ENCODE measurements around the gene SURF1. TPM values are rescaled to one million over a fixed set of nuclear protein-coding genes. Genes with fewer than 3 reads are reported as not detected.

The SURF1 gene
- total RNA-seq, 1 donor from 2014 or later: 31.3 TPM

DNA sequence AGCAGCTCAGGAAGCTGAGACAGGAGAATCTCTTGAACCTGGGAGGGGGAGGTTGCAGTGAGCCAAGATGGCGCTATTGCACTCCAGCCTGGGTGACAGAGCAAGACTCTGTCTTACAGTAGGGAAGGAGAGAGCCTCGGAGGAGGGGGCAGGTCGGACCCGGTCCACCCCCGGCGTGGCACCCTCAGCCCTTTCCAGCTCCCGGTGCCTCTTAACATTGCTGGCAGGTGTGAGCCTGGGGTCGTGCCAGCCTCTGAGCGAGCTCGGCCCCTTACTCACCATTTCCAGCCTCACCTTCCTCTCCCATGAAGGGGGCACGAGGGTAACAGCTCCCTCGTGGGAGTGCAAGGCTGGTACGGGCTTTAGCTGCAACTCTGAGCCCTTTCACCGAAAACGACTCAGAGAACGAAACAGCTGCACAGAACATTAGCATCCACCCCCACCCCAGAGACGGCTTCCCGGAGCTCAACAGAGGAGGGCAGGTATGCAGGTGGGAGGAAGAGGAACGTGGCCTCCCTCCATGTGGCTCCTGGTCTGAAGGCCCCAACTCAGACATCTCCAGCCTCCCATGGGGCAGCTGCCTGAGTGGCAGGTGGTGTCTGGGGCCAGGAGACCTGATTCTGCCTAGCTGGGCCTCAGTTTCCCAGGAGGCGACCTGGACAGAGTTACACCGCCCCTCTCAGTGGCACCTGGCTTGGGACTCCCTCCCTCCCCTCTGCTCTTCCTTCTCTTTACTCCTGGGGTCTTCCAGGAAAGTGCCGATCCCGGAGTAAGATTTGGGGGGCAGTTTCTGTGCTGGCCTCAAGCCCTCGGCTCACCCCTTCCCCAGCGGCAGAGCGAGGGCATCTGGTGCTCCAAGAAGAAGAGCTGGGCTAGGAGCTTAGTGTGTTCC, 52.8 kb downstream of the SURF1 start:
- H3K4me3 Mint-ChIP-seq (ENCODE audit: unreplicated experiment): no peak overlapping the region

More for the DNA sequence above, 52.8 kb downstream of the SURF1 start:
- H3K9me3 Mint-ChIP-seq (ENCODE audit: low read depth): no peaks in the 10 kb centered on the region
- no peaks in the 10 kb centered on the region for H3K36me3 Mint-ChIP-seq (ENCODE audit: low read depth)
- DNase-seq (ENCODE audit: low spot score): no peak
- H3K4me1 Mint-ChIP-seq (ENCODE audit: low read depth): peaks cover 9% of the 10 kb centered on the region
- peaks cover 15% of the 10 kb centered on the region for H3K27me3 Mint-ChIP-seq (ENCODE audit: low read depth)
- no peak overlapping the region for H3K27ac Mint-ChIP-seq (ENCODE audit: unreplicated experiment)
- TF ChIP-seq, protein P1, sequence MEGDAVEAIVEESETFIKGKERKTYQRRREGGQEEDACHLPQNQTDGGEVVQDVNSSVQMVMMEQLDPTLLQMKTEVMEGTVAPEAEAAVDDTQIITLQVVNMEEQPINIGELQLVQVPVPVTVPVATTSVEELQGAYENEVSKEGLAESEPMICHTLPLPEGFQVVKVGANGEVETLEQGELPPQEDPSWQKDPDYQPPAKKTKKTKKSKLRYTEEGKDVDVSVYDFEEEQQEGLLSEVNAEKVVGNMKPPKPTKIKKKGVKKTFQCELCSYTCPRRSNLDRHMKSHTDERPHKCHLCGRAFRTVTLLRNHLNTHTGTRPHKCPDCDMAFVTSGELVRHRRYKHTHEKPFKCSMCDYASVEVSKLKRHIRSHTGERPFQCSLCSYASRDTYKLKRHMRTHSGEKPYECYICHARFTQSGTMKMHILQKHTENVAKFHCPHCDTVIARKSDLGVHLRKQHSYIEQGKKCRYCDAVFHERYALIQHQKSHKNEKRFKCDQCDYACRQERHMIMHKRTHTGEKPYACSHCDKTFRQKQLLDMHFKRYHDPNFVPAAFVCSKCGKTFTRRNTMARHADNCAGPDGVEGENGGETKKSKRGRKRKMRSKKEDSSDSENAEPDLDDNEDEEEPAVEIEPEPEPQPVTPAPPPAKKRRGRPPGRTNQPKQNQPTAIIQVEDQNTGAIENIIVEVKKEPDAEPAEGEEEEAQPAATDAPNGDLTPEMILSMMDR (IDR thresholded peaks at IDR 0.05): no peak

Other genes with a start within 250 kb of the SURF1 start
- 16.1 to 19.0 TPM (median 17.5 TPM) in 3 replicates for gene RALGDS, start 235.2 kb downstream of the SURF1 start, total RNA-seq
- gene GBGT1, start 192.6 kb downstream of the SURF1 start, total RNA-seq: 2.1 to 8.1 TPM (median 5.8 TPM) in 3 replicates
- not detected in 3 replicates for gene OBP2B, start 147.2 kb downstream of the SURF1 start, total RNA-seq
- gene ABO, start 81.3 kb downstream of the SURF1 start, total RNA-seq: 0.17 TPM in 1 of 3 replicates, not detected in the others
- 14.6 to 16.0 TPM (median 15.1 TPM) in 3 replicates for gene SURF6, start 20.3 kb downstream of the SURF1 start, total RNA-seq
- gene MED22, start 8.4 kb downstream of the SURF1 start, total RNA-seq: 24.6 to 27.8 TPM (median 26.0 TPM) in 3 replicates
- 1,095 to 1,183 TPM (median 1,126 TPM) in 3 replicates for gene RPL7A, start 8.3 kb downstream of the SURF1 start, total RNA-seq
- 12.5 to 13.3 TPM (median 13.2 TPM) in 3 replicates for gene SURF2, start 63 bp upstream of the SURF1 start, total RNA-seq
- 242 to 285 TPM (median 243 TPM) in 3 replicates for gene SURF4, start 19.6 kb upstream of the SURF1 start, total RNA-seq
- gene STKLD1, start 19.9 kb upstream of the SURF1 start, total RNA-seq: 1.2 to 1.9 TPM (median 1.8 TPM) in 3 replicates
- 15.0 to 19.3 TPM (median 16.8 TPM) in 3 replicates for gene REXO4, start 61.5 kb upstream of the SURF1 start, total RNA-seq
- gene ADAMTS13, start 65.9 kb upstream of the SURF1 start, total RNA-seq: 5.5 to 9.5 TPM (median 5.7 TPM) in 3 replicates
- 14.4 to 22.3 TPM (median 18.8 TPM) in 3 replicates for gene CACFD1, start 103.5 kb upstream of the SURF1 start, total RNA-seq
- 5.4 to 13.7 TPM (median 13.2 TPM) in 3 replicates for gene SLC2A6, start 122.6 kb upstream of the SURF1 start, total RNA-seq
- gene MYMK, start 168.5 kb upstream of the SURF1 start, total RNA-seq: not detected in 3 replicates
- 0.15 to 0.31 TPM (median 0.23 TPM) in 3 replicates for gene ADAMTSL2, start 178.2 kb upstream of the SURF1 start, total RNA-seq

All from chondrocyte (in vitro differentiated cells).